Esophagus muscularis mucosa (tissue), 4 donors: ENCODE measurements around the gene STK39. TPM values are rescaled to one million over a fixed set of nuclear protein-coding genes. Genes with fewer than 3 reads are reported as not detected.

Experiments used
- DNase-seq: peaks from one replicate; pipeline ENCODE4 v3.0.0-alpha.2; 2017; ENCODE audit errors: extremely low spot score
- H3K27ac ChIP-seq, 4 donors: fragments of 200-600 bp; sonication (generic); replicated peaks in 1 of 4; 1 replicate in 3 of 4; 2 replicates in 1 of 4; pipeline ENCODE4 v1.5.1; 2016 to 2019; ENCODE audit warnings: mild to moderate bottlenecking in 1 of 4
- H3K27me3 ChIP-seq, 4 donors: fragments of 200-600 bp; sonication (generic); one replicate each; pipeline versions ENCODE4 v1.5.1 to v1.6.0; 2016 to 2019
- H3K36me3 ChIP-seq, 4 donors: fragments of 200-600 bp; sonication (generic); one replicate each; pipeline ENCODE4 v1.5.1; 2016 to 2019
- H3K4me1 ChIP-seq, 4 donors: fragments of 200-600 bp; sonication (generic); one replicate each; pipeline ENCODE4 v1.5.1; 2016 to 2019
- H3K4me3 ChIP-seq, 4 donors: fragments of 200-600 bp; sonication (generic); 1 replicate in 2 of 4; 2 replicates in 2 of 4; pipeline ENCODE4 v1.5.1; 2016 to 2019; ENCODE audit warnings: mild to moderate bottlenecking in 4 of 4, moderate library complexity in 1 of 4
- H3K9me3 ChIP-seq, 4 donors: fragments of 200-600 bp; sonication (generic); 1 replicate in 3 of 4; 2 replicates in 1 of 4; pipeline ENCODE4 v1.5.1; 2016 to 2019
- CTCF ChIP-seq, 3 experiments: fragments of 200-600 bp in 2 of 3; fragments of 450-650 bp in 1 of 3; sonication (generic) in 2 of 3; IDR thresholded peaks; one replicate each; pipeline ENCODE4 v1.5.1; 2017 to 2019; ENCODE audit warnings: antibody characterized with exemption in 3 of 3, mild to moderate bottlenecking in 2 of 3, moderate library complexity in 1 of 3
- EP300 ChIP-seq: sonication (generic); formaldehyde crosslinking; IDR thresholded peaks from one replicate; pipeline ENCODE4 v1.6.1; 2017; ENCODE audit warnings: antibody characterized with exemption
- POLR2A ChIP-seq: fragments of 450-650 bp; IDR thresholded peaks from one replicate; pipeline ENCODE4 v1.6.1; 2017; ENCODE audit warnings: antibody characterized with exemption, moderate library complexity, mild to moderate bottlenecking, low read depth
- POLR2AphosphoS5 ChIP-seq, 2 donors: sonication (generic); formaldehyde crosslinking; IDR thresholded peaks; one replicate each; pipeline ENCODE4 v1.6.1; 2017; ENCODE audit warnings: antibody characterized with exemption in 2 of 2
- WGBS: methylation state at CpG from one replicate; pipeline ENCODE4 v1.1.5; 2018; 5-methylcytosine and 5-hydroxymethylcytosine counted together
- intact Hi-C: fragments of 100-400 bp; cut with DNase I; formaldehyde crosslinking; loops from one replicate; pipeline ENCODE4 v1.15.1; 2023
- total RNA-seq, 4 donors: library from RNA; depleted of rRNA; stranded (reverse); fragments of >200 nt; gene quantifications; one replicate each; pipeline versions ENCODE4 v1.1.0 to v1.2.1, GENCODE V29; 2016

The STK39 gene
- total RNA-seq, 4 donors from 2014 or later: 32.5 to 49.1 (median 41.5) TPM

GRCh38 chr2:168140892-168141291 is 106.5 kb downstream of the STK39 start:
- intact Hi-C loops: no loop called here

GRCh38 chr2:168139852-168140251 is 107.5 kb downstream of the STK39 start:
- Histone ChIP-seq H3K4me3 (no peak overlapping the region), H3K27me3 (no peaks in the 10 kb centered on the region), H3K9me3 (no peaks in the 10 kb centered on the region), H3K36me3 (peaks cover 0 to 8% (median 0%) of the 10 kb centered on the region in 4 donors), H3K27ac (no peak overlapping the region), H3K4me1 (peaks cover 0 to 3% (median under 1%) of the 10 kb centered on the region in 4 donors)
- no peak for DNase-seq
- 68% methylated on average over 4 of the region's 4 CpGs for WGBS
- intact Hi-C loops: loop anchor here (5.0 to 10.0 kb wide), 2 partner anchors 107 to 175 kb away; partner anchors contain the start of gene STK39
- TF ChIP-seq POLR2AphosphoS5 (IDR thresholded peaks at IDR 0.05) (no peak), CTCF (IDR thresholded peaks at IDR 0.05) (no peak), POLR2A (no peak), EP300 (no peak)

More at GRCh38 chr2:168140892-168141291, 106.5 kb downstream of the STK39 start:
- peaks cover 0 to 8% (median 0%) of the 10 kb centered on the region in 4 donors for H3K36me3 ChIP-seq
- TF ChIP-seq EP300 (no peak), CTCF (IDR thresholded peaks at IDR 0.05) (no peak), POLR2AphosphoS5 (IDR thresholded peaks at IDR 0.05) (no peak), POLR2A (no peak)
- 97% methylated on average over 5 of the region's 5 CpGs for WGBS
- H3K27ac ChIP-seq: no peak overlapping the region
- no peak overlapping the region for H3K4me3 ChIP-seq
- H3K27me3 ChIP-seq: no peaks in the 10 kb centered on the region
- DNase-seq: no peak
- peaks cover 7 to 11% (median 9%) of the 10 kb centered on the region in 4 donors for H3K4me1 ChIP-seq
- no peaks in the 10 kb centered on the region for H3K9me3 ChIP-seq

- intact Hi-C loops: loop anchor here (5.0 to 10.0 kb wide), 2 partner anchors 108 to 176 kb away; partner anchors contain the start of gene STK39
- DNase-seq: no peak
- Histone ChIP-seq H3K4me1 (peaks cover 0 to 3% (median 0%) of the 10 kb centered on the region in 4 donors), H3K27me3 (no peaks in the 10 kb centered on the region), H3K4me3 (no peak overlapping the region), H3K27ac (no peak overlapping the region), H3K9me3 (no peaks in the 10 kb centered on the region), H3K36me3 (peaks cover 0 to 8% (median 2%) of the 10 kb centered on the region in 4 donors)
- TF ChIP-seq CTCF (IDR thresholded peaks at IDR 0.05) (no peak), EP300 (no peak), POLR2A (no peak), POLR2AphosphoS5 (IDR thresholded peaks at IDR 0.05) (no peak)
- WGBS: 97% methylated on average over 5 of the region's 5 CpGs
Measured at GRCh38 chr2:168138901-168139300, 108.5 kb downstream of the STK39 start.

GRCh38 chr2:168138374-168138773 is 109.0 kb downstream of the STK39 start:
- WGBS: 78% methylated on average over 5 of the region's 5 CpGs
- Histone ChIP-seq H3K27me3 (no peaks in the 10 kb centered on the region), H3K4me1 (peaks cover 0 to 3% (median 0%) of the 10 kb centered on the region in 4 donors), H3K4me3 (no peak overlapping the region), H3K9me3 (no peaks in the 10 kb centered on the region), H3K36me3 (peaks cover 0 to 8% (median 2%) of the 10 kb centered on the region in 4 donors), H3K27ac (no peak overlapping the region)
- DNase-seq: peak; percentile 68
- intact Hi-C loops: loop anchor here (5.0 to 10.0 kb wide), 2 partner anchors 109 to 176 kb away; partner anchors contain the start of gene STK39
- no peak for TF ChIP-seq CTCF (IDR thresholded peaks at IDR 0.05)
- no peak for TF ChIP-seq POLR2AphosphoS5 (IDR thresholded peaks at IDR 0.05)
- TF ChIP-seq EP300: no peak
- no peak for TF ChIP-seq POLR2A
